CD4-positive, alpha-beta T cell (primary cell): ENCODE measurements around the gene PRPF38A. TPM values are rescaled to one million over a fixed set of nuclear protein-coding genes. Genes with fewer than 3 reads are reported as not detected.

Experiments
- ATAC-seq: fragments of 200-7000 bp; cut with Tn5 transposase; one replicate; pipeline ENCODE4 v1.10.0; 2022; ENCODE audit warnings: mild to moderate bottlenecking; ENCODE audit not compliant: poor library complexity
- CTCF ChIA-PET: fragments of 350-600 bp; sonication (Branson Sonifier 250); formaldehyde crosslinking; loops from one replicate; lab custom pipeline; 2021; ENCODE audit warnings: antibody characterized with exemption, inconsistent platforms; lab: Charles Lee
- POLR2A ChIA-PET: fragments of 350-600 bp; sonication (Branson Sonifier 250); formaldehyde crosslinking; loops from one replicate; lab custom pipeline; 2021; ENCODE audit warnings: antibody characterized with exemption, inconsistent platforms; lab: Charles Lee
- DNase-seq, 14 experiments: peaks; one replicate each; pipeline ENCODE4 v3.0.0-alpha.2; 2013 to 2020; ENCODE audit warnings: mixed read lengths in 2 of 14
- H3K27ac ChIP-seq, 2 donors: one replicate each; pipeline versions ENCODE4 v1.5.1 to v1.7.0; 2013; ENCODE audit warnings: low read length in 2 of 2, low read depth in 1 of 2, mild to moderate bottlenecking in 1 of 2
- H3K27me3 ChIP-seq, 2 experiments: 1 replicate in 1 of 2; 2 replicates in 1 of 2; pipeline versions ENCODE4 v1.6.1 to v1.7.0; 2013; ENCODE audit warnings: low read length in 2 of 2, control low read depth in 1 of 2, mild to moderate bottlenecking in 1 of 2, moderate library complexity in 1 of 2; ENCODE audit not compliant: insufficient read depth in 2 of 2, control insufficient read depth in 1 of 2
- H3K36me3 ChIP-seq: one replicate; pipeline ENCODE4 v1.6.1; 2013; ENCODE audit warnings: low read length, control low read depth; ENCODE audit not compliant: insufficient read depth
- H3K4me1 ChIP-seq: one replicate; pipeline ENCODE4 v1.6.1; 2013; ENCODE audit warnings: low read length, control low read depth; ENCODE audit not compliant: insufficient read depth
- H3K4me3 ChIP-seq: one replicate; pipeline ENCODE4 v1.5.1; 2013; ENCODE audit warnings: mild to moderate bottlenecking, low read length, moderate library complexity
- H3K9me3 ChIP-seq, 2 experiments: 1 replicate in 1 of 2; 2 replicates in 1 of 2; pipeline versions ENCODE4 v1.6.1 to v1.7.0; 2013; ENCODE audit warnings: low read length in 2 of 2, mild to moderate bottlenecking in 2 of 2, control low read depth in 1 of 2, moderate library complexity in 1 of 2; ENCODE audit not compliant: control insufficient read depth in 1 of 2, insufficient read depth in 1 of 2
- H3K27ac Mint-ChIP-seq: one replicate; pipeline ENCODE4 v1.8.0; 2020; ENCODE audit warnings: mixed read lengths
- H3K27me3 Mint-ChIP-seq: one replicate; pipeline ENCODE4 v1.8.0; 2021; ENCODE audit warnings: mixed read lengths
- H3K36me3 Mint-ChIP-seq: one replicate; pipeline ENCODE4 v1.8.0; 2021; ENCODE audit warnings: low read depth, mixed read lengths
- H3K4me1 Mint-ChIP-seq: one replicate; pipeline ENCODE4 v1.8.0; 2021; ENCODE audit warnings: low read depth, mixed read lengths
- H3K4me3 Mint-ChIP-seq: one replicate; pipeline ENCODE4 v1.8.0; 2020; ENCODE audit warnings: mild to moderate bottlenecking, mixed read lengths
- H3K9me3 Mint-ChIP-seq: one replicate; pipeline ENCODE4 v1.8.0; 2020; ENCODE audit warnings: mixed read lengths
- CTCF ChIP-seq: fragments of 200-600 bp; IDR thresholded peaks from one replicate; pipeline ENCODE4 v1.8.0; 2022; ENCODE audit warnings: antibody characterized with exemption, mild to moderate bottlenecking
- intact Hi-C, 2 experiments: fragments of 100-400 bp; cut with DNase I in 1 of 2; cut with micrococcal nuclease in 1 of 2; formaldehyde crosslinking; loops; one replicate each; pipeline versions ENCODE4 v1.15.1 to v1.9.0; 2023 to 2025; cut with DNase I, micrococcal nuclease
- total RNA-seq, 174 experiments: library from RNA in 2 of 174; stranded (reverse) in 2 of 174; gene quantifications; one replicate each; pipeline ENCODE4 v1.2.3 and lab custom pipeline; 2021 to 2026

Gene PRPF38A
- total RNA-seq, 2 experiments from 2014 or later = 56.2 to 63.6 TPM

- Mint-ChIP-seq H3K36me3 (peaks cover 89% of the 10 kb centered on the region), H3K4me1 (peaks cover 4% of the 10 kb centered on the region), H3K27me3 (no peaks in the 10 kb centered on the region), H3K4me3 (no peak overlapping the region), H3K9me3 (no peaks in the 10 kb centered on the region), H3K27ac (no peak overlapping the region)
- POLR2A ChIA-PET = no interaction called here
- ATAC-seq (no peak), DNase-seq (no peak)
- H3K9me3 ChIP-seq = no peaks in the 10 kb centered on the region
- H3K27ac ChIP-seq = no peak overlapping the region
- CTCF ChIA-PET = no interaction called here
- H3K27me3 ChIP-seq = no peaks in the 10 kb centered on the region
- H3K4me1 ChIP-seq = no peaks in the 10 kb centered on the region
- intact Hi-C loops = no loop called here
- H3K4me3 ChIP-seq = no peak overlapping the region
- no peak for TF ChIP-seq CTCF
- H3K36me3 ChIP-seq = peaks cover 66% of the 10 kb centered on the region
These were observed 32.4 kb downstream of the PRPF38A start for GRCh38 chr1:52436817-52437216.

GRCh38 chr1:52439976-52440375 is 35.6 kb downstream of the PRPF38A start:
- peaks cover 83% of the 10 kb centered on the region for H3K36me3 Mint-ChIP-seq
- CTCF ChIA-PET = no interaction called here
- H3K36me3 ChIP-seq = peaks cover 71% of the 10 kb centered on the region

GRCh38 chr1:52444463-52444862 is 40.1 kb downstream of the PRPF38A start:
- ATAC-seq (no peak), DNase-seq (no peak)
- ChIA-PET CTCF (no interaction called here), POLR2A (no interaction called here)
- Histone ChIP-seq H3K27me3 (no peaks in the 10 kb centered on the region), H3K36me3 (peaks cover 58% of the 10 kb centered on the region), H3K9me3 (no peaks in the 10 kb centered on the region), H3K4me3 (no peak overlapping the region), H3K27ac (no peak overlapping the region), H3K4me1 (no peaks in the 10 kb centered on the region)
- Mint-ChIP-seq H3K9me3 (no peaks in the 10 kb centered on the region), H3K27me3 (no peaks in the 10 kb centered on the region), H3K4me3 (no peak overlapping the region), H3K4me1 (peaks cover 4% of the 10 kb centered on the region), H3K36me3 (peaks cover 80% of the 10 kb centered on the region), H3K27ac (no peak overlapping the region)
- intact Hi-C loops = no loop called here
- TF ChIP-seq CTCF = no peak

More at GRCh38 chr1:52439976-52440375, 35.6 kb downstream of the PRPF38A start:
- H3K27ac ChIP-seq = no peak overlapping the region
- H3K27me3 ChIP-seq = no peaks in the 10 kb centered on the region
- TF ChIP-seq CTCF = no peak
- POLR2A ChIA-PET = interaction anchor here (2.4 kb wide), 1 partner anchor 16 kb away, joined by 7 read pairs; no protein-coding TSS in a partner anchor
- Mint-ChIP-seq H3K9me3 (no peaks in the 10 kb centered on the region), H3K27ac (no peak overlapping the region), H3K4me1 (peaks cover 4% of the 10 kb centered on the region), H3K27me3 (no peaks in the 10 kb centered on the region), H3K4me3 (no peak overlapping the region)
- no peak overlapping the region for H3K4me3 ChIP-seq
- no peaks in the 10 kb centered on the region for H3K4me1 ChIP-seq
- intact Hi-C loops = no loop called here
- DNase-seq (no peak), ATAC-seq (no peak)
- no peaks in the 10 kb centered on the region for H3K9me3 ChIP-seq
